Activated naive CD4-positive, alpha-beta T cell treated with Interleukin-2 at 50 U/mL for 16 hours (primary cell): Measurements from ENCODE around the gene RBPMS2.

Source experiments
- DNase-seq: peaks from one replicate; pipeline ENCODE4 v3.0.0-alpha.2; 2020

The RBPMS2 gene

GRCh38 chr15:64782751-64783150 is 7.4 kb upstream of the RBPMS2 start:
- DNase-seq: no peak

- no peak for DNase-seq
Measured at GRCh38 chr15:64781299-64781698, 5.9 kb upstream of the RBPMS2 start.

GRCh38 chr15:64780600-64781156 is 5.3 kb upstream of the RBPMS2 start:
- no peak for DNase-seq

GRCh38 chr15:64779630-64780029 is 4.2 kb upstream of the RBPMS2 start:
- DNase-seq: no peak

GRCh38 chr15:64779024-64779423 is 3.6 kb upstream of the RBPMS2 start:
- no peak for DNase-seq

GRCh38 chr15:64776402-64776786 is 1.0 kb upstream of the RBPMS2 start:
- no peak for DNase-seq

GRCh38 chr15:64774629-64775493 is 528 bp downstream of the RBPMS2 start:
- peak; percentile 16 for DNase-seq

GRCh38 chr15:64774037-64774628 is 1.3 kb downstream of the RBPMS2 start:
- no peak for DNase-seq

- DNase-seq: no peak
Measured at GRCh38 chr15:64773606-64774005, 1.8 kb downstream of the RBPMS2 start.

GRCh38 chr15:64772964-64773363 is 2.4 kb downstream of the RBPMS2 start:
- DNase-seq: no peak

- DNase-seq: no peak
Measured at GRCh38 chr15:64772488-64772887, 2.9 kb downstream of the RBPMS2 start.

- no peak for DNase-seq
Measured at GRCh38 chr15:64770626-64771025, 4.8 kb downstream of the RBPMS2 start.

GRCh38 chr15:64767203-64767602 is 8.2 kb downstream of the RBPMS2 start:
- peak; percentile 3 for DNase-seq

GRCh38 chr15:64766058-64766457 is 9.3 kb downstream of the RBPMS2 start:
- DNase-seq: no peak

- DNase-seq: no peak
Measured at GRCh38 chr15:64763874-64764273, 11.5 kb downstream of the RBPMS2 start.

GRCh38 chr15:64763462-64763861 is 11.9 kb downstream of the RBPMS2 start:
- no peak for DNase-seq

- DNase-seq: no peak
Measured at GRCh38 chr15:64763021-64763420, 12.4 kb downstream of the RBPMS2 start.

GRCh38 chr15:64762546-64762945 is 12.8 kb downstream of the RBPMS2 start:
- no peak for DNase-seq

GRCh38 chr15:64761156-64761555 is 14.2 kb downstream of the RBPMS2 start:
- no peak for DNase-seq

- DNase-seq: no peak
Measured at GRCh38 chr15:64760056-64760455, 15.3 kb downstream of the RBPMS2 start.

- no peak for DNase-seq
Measured at GRCh38 chr15:64755427-64755940, 19.9 kb downstream of the RBPMS2 start.

GRCh38 chr15:64754663-64755426 is 20.5 kb downstream of the RBPMS2 start:
- DNase-seq: no peak

- no peak for DNase-seq
Measured at GRCh38 chr15:64753480-64754185, 21.8 kb downstream of the RBPMS2 start.
